H1 (cell line): ENCODE data around the gene PIGH. TPM values are rescaled to one million over a fixed set of nuclear protein-coding genes. Genes with fewer than 3 reads are reported as not detected.

Experiments
- CTCF ChIA-PET: fragments of 300-600 bp; sonication (Branson Sonifier 250); formaldehyde crosslinking; loops from one replicate; lab custom pipeline; 2021; ENCODE audit not compliant: partially characterized antibody; lab: Charles Lee
- POLR2A ChIA-PET: fragments of 300-600 bp; sonication (Branson Sonifier 250); formaldehyde crosslinking; loops from one replicate; lab custom pipeline; 2021; ENCODE audit warnings: inconsistent platforms; ENCODE audit not compliant: partially characterized antibody; lab: Charles Lee
- DNase-seq, 2 experiments: peaks; one replicate each; pipeline versions ENCODE4 v3.0.0 to v3.0.0-alpha.2; 2010 to 2022; ENCODE audit warnings: low spot score in 2 of 2, low read depth in 1 of 2, mixed read lengths in 1 of 2
- FAIRE-seq: peaks from 2 replicates; lab custom pipeline; 2011; peaks lifted over from hg19 to GRCh38; lab: Jason Lieb, UNC
- H2AFZ ChIP-seq: 2 replicates; pipeline ENCODE4 v1.8.1; 2012; ENCODE audit warnings: low read length, inconsistent platforms
- H2AK5ac ChIP-seq: 2 replicates; pipeline ENCODE4 v1.6.1; 2013; ENCODE audit warnings: low read depth, low read length
- H2BK120ac ChIP-seq: replicated peaks from 2 replicates; pipeline ENCODE3; 2013; ENCODE audit warnings: low read depth, low read length, inconsistent platforms
- H2BK12ac ChIP-seq: 2 replicates; pipeline ENCODE4 v1.6.1; 2013; ENCODE audit warnings: low read depth, low read length
- H2BK15ac ChIP-seq: 2 replicates; pipeline ENCODE4 v1.6.1; 2013; ENCODE audit warnings: low read length
- H2BK20ac ChIP-seq: 2 replicates; pipeline ENCODE4 v1.6.1; 2013; ENCODE audit warnings: low read length
- H2BK5ac ChIP-seq: 2 replicates; pipeline ENCODE4 v1.6.1; 2013; ENCODE audit warnings: low read depth, low read length
- H3K14ac ChIP-seq: 2 replicates; pipeline ENCODE4 v1.6.1; 2013; ENCODE audit warnings: inconsistent platforms; ENCODE audit not compliant: insufficient read length
- H3K18ac ChIP-seq: 2 replicates; pipeline ENCODE4 v1.6.1; 2013; ENCODE audit warnings: low read length; ENCODE audit errors: extremely low read depth
- H3K23ac ChIP-seq: 2 replicates; pipeline ENCODE4 v1.6.1; 2013; ENCODE audit warnings: inconsistent platforms; ENCODE audit not compliant: insufficient read length
- H3K23me2 ChIP-seq: 2 replicates; pipeline ENCODE4 v1.6.1; 2013; ENCODE audit warnings: low read depth, low read length
- H3K27ac ChIP-seq: 2 replicates; pipeline ENCODE4 v1.6.1; 2011; ENCODE audit warnings: low read depth, low read length, inconsistent platforms
- H3K27me3 ChIP-seq, 4 experiments: replicated peaks in 1 of 4; 1 replicate in 1 of 4; 2 replicates in 3 of 4; pipeline versions ENCODE4 v1.6.1 to v1.8.1; 2011 to 2013; ENCODE audit warnings: low read length in 3 of 4, mild to moderate bottlenecking in 3 of 4, inconsistent platforms in 2 of 4, mixed read lengths in 2 of 4, moderate library complexity in 1 of 4; ENCODE audit not compliant: control insufficient read depth in 3 of 4, insufficient read depth in 3 of 4; ENCODE audit errors: extremely low read depth in 1 of 4
- H3K36me3 ChIP-seq, 4 experiments: 2 replicates each; pipeline versions ENCODE4 v1.6.1 to v1.8.1; 2011 to 2013; ENCODE audit warnings: mild to moderate bottlenecking in 4 of 4, low read length in 3 of 4, moderate library complexity in 2 of 4, control low read depth in 1 of 4, inconsistent platforms in 1 of 4; ENCODE audit not compliant: insufficient read depth in 4 of 4, control insufficient read depth in 2 of 4
- H3K4ac ChIP-seq: replicated peaks from 2 replicates; pipeline ENCODE3; 2013; ENCODE audit warnings: low read length, low read depth, mixed read lengths, inconsistent platforms; ENCODE audit not compliant: insufficient read length
- H3K4me1 ChIP-seq, 4 experiments: replicated peaks in 1 of 4; 1 replicate in 1 of 4; 2 replicates in 3 of 4; pipeline versions ENCODE4 v1.6.1 to v1.8.1; 2011 to 2013; ENCODE audit warnings: low read length in 3 of 4, inconsistent platforms in 2 of 4, mixed read lengths in 1 of 4; ENCODE audit not compliant: insufficient read depth in 4 of 4, control insufficient read depth in 3 of 4
- H3K4me2 ChIP-seq, 2 experiments: 2 replicates each; pipeline versions ENCODE4 v1.6.1 to v1.8.1; 2011 to 2013; ENCODE audit warnings: low read depth in 2 of 2, low read length in 2 of 2, control low read depth in 1 of 2, inconsistent platforms in 1 of 2, mild to moderate bottlenecking in 1 of 2; ENCODE audit not compliant: insufficient read depth in 1 of 2
- H3K4me3 ChIP-seq, 4 experiments: fragments of 200-600, 300-600 bp in 1 of 4; sonication (generic), shearing (Covaris generic), sonication (Bioruptor Twin) in 1 of 4; 2 replicates each; pipeline versions ENCODE4 v1.5.1 to v1.8.1; 2011 to 2016; ENCODE audit warnings: low read length in 4 of 4, low read depth in 3 of 4, control low read depth in 2 of 4, inconsistent platforms in 2 of 4, mild to moderate bottlenecking in 2 of 4, mixed read lengths in 1 of 4, moderate library complexity in 1 of 4; ENCODE audit not compliant: insufficient read depth in 2 of 4; ENCODE audit errors: extremely low read depth in 1 of 4
- H3K56ac ChIP-seq: replicated peaks from 2 replicates; pipeline ENCODE3; 2013; ENCODE audit warnings: low read depth, mild to moderate bottlenecking, mixed read lengths, low read length, inconsistent platforms; ENCODE audit not compliant: insufficient read length
- H3K79me1 ChIP-seq: 2 replicates; pipeline ENCODE4 v1.6.1; 2013; ENCODE audit warnings: low read depth, low read length, control low read depth
- H3K79me2 ChIP-seq, 2 experiments: 2 replicates each; pipeline versions ENCODE4 v1.6.1 to v1.8.1; 2012 to 2013; ENCODE audit warnings: low read length in 2 of 2, mild to moderate bottlenecking in 2 of 2, inconsistent platforms in 1 of 2; ENCODE audit not compliant: insufficient read depth in 2 of 2, control insufficient read depth in 1 of 2
- H3K9ac ChIP-seq, 4 experiments: replicated peaks in 1 of 4; 1 replicate in 1 of 4; 2 replicates in 3 of 4; pipeline versions ENCODE4 v1.6.1 to v1.8.1; 2011 to 2013; ENCODE audit warnings: low read depth in 3 of 4, low read length in 3 of 4, control low read depth in 2 of 4, mild to moderate bottlenecking in 2 of 4, moderate library complexity in 2 of 4, inconsistent platforms in 1 of 4; ENCODE audit errors: extremely low read depth in 1 of 4
- H3K9me3 ChIP-seq, 2 experiments: 2 replicates each; pipeline versions ENCODE4 v1.6.1 to v1.8.1; 2012 to 2013; ENCODE audit warnings: mild to moderate bottlenecking in 2 of 2, moderate library complexity in 2 of 2, control low read depth in 1 of 2, inconsistent platforms in 1 of 2, low read depth in 1 of 2, low read length in 1 of 2, mixed read lengths in 1 of 2; ENCODE audit not compliant: insufficient read depth in 2 of 2
- H4K20me1 ChIP-seq, 2 experiments: replicated peaks in 1 of 2; 2 replicates each; pipeline versions ENCODE3 to v1.8.1; 2011 to 2013; ENCODE audit warnings: inconsistent platforms in 2 of 2, low read length in 2 of 2, mild to moderate bottlenecking in 1 of 2; ENCODE audit not compliant: insufficient read depth in 2 of 2, control insufficient read depth in 1 of 2
- H4K5ac ChIP-seq: 2 replicates; pipeline ENCODE4 v1.6.1; 2013; ENCODE audit warnings: low read length, low read depth, mixed read lengths, inconsistent platforms; ENCODE audit not compliant: insufficient read length
- H4K8ac ChIP-seq: 2 replicates; pipeline ENCODE4 v1.8.0; 2013; ENCODE audit warnings: mild to moderate bottlenecking, moderate library complexity, low read length, inconsistent platforms; ENCODE audit not compliant: insufficient read depth; ENCODE audit errors: extremely low read depth
- H4K91ac ChIP-seq: replicated peaks from 2 replicates; pipeline ENCODE3; 2013; ENCODE audit warnings: low read length, mixed read lengths, inconsistent platforms; ENCODE audit not compliant: insufficient read length
- CREB1 ChIP-seq: IDR thresholded peaks from 2 replicates; pipeline ENCODE4 v1.6.1; 2012; ENCODE audit warnings: inconsistent platforms
- CTCF ChIP-seq, 3 experiments: IDR thresholded peaks; 1 replicate in 2 of 3; 2 replicates in 1 of 3; pipeline versions ENCODE4 v1.5.1 to v1.6.1; 2011; ENCODE audit warnings: low read length in 3 of 3, mild to moderate bottlenecking in 3 of 3, inconsistent platforms in 2 of 3, low read depth in 1 of 3, moderate library complexity in 1 of 3; ENCODE audit not compliant: insufficient read depth in 1 of 3; ENCODE audit errors: control extremely low read depth in 1 of 3
- KDM1A ChIP-seq: fragments of 200-600, 300-600 bp; sonication (generic); IDR thresholded peaks from 2 replicates; pipeline ENCODE4 v1.7.1; 2016; ENCODE audit warnings: mild to moderate bottlenecking, low read length, borderline replicate concordance
- NANOG ChIP-seq: IDR thresholded peaks from 2 replicates; pipeline ENCODE4 v1.6.1; 2011; ENCODE audit warnings: low read length, low read depth, mild to moderate bottlenecking, inconsistent platforms; ENCODE audit not compliant: insufficient read depth, poor library complexity, severe bottlenecking
- NRF1 ChIP-seq: IDR thresholded peaks from 2 replicates; pipeline ENCODE4 v1.6.1; 2011; ENCODE audit warnings: mild to moderate bottlenecking, low read depth, low read length, improper control_type of control experiment
- POLR2AphosphoS5 ChIP-seq: IDR thresholded peaks from 2 replicates; pipeline ENCODE4 v1.6.1; 2011; ENCODE audit warnings: low read depth, low read length
- SIX5 ChIP-seq: IDR thresholded peaks from 2 replicates; pipeline ENCODE4 v1.6.1; 2011; ENCODE audit warnings: mild to moderate bottlenecking, low read depth, low read length
- SP1 ChIP-seq: IDR thresholded peaks from 2 replicates; pipeline ENCODE4 v1.6.1; 2011; ENCODE audit warnings: low read depth, low read length
- TAF7 ChIP-seq: optimal IDR thresholded peaks from 2 replicates; pipeline ENCODE3; 2011; ENCODE audit warnings: low read depth, mild to moderate bottlenecking, inconsistent platforms, low read length, moderate library complexity, borderline replicate concordance
- TCF12 ChIP-seq: IDR thresholded peaks from 2 replicates; pipeline ENCODE4 v1.6.1; 2011; ENCODE audit warnings: low read depth, mild to moderate bottlenecking, low read length
- TEAD4 ChIP-seq: IDR thresholded peaks from 2 replicates; pipeline ENCODE4 v1.6.1; 2012; ENCODE audit warnings: low read depth, low read length, inconsistent platforms, mixed read lengths
- WGBS, 2 experiments: shearing (Covaris generic) in 1 of 2; methylation state at CpG; one replicate each; pipeline versions ENCODE4 v1.1.6 to v1.1.7; 2013 to 2015; ENCODE audit warnings: low lambda C conversion rate in 2 of 2, mixed read lengths in 2 of 2, inconsistent platforms in 1 of 2, low coverage in 1 of 2, missing lambda C conversion rate in 1 of 2; ENCODE audit not compliant: insufficient replicate concordance in 2 of 2, insufficient coverage in 1 of 2, insufficient read length in 1 of 2; ENCODE audit errors: extremely low coverage in 1 of 2, missing lambda C conversion rate in 1 of 2; 5-methylcytosine and 5-hydroxymethylcytosine counted together
- polyA plus RNA-seq, 7 experiments: library from polyadenylated mRNA; depleted of rRNA in 3 of 7; stranded (reverse) in 5 of 7; unstranded in 2 of 7; fragments of >200 nt in 5 of 7; fragments of 200-250 nt in 2 of 7; gene quantifications; 1 replicate in 5 of 7; 2 replicates in 1 of 7; 4 replicates in 1 of 7; pipeline versions ENCODE4 v1.2.1 to v1.2.3, GENCODE V29; 2011 to 2013; ENCODE audit warnings: missing spikeins in 2 of 7, mixed read lengths in 2 of 7
- total RNA-seq: library from RNA; stranded (reverse); fragmentation: NEBNext Ultra II Directional; extraction: Animal tissue kit (Norgen Biotek cat#: 25700); gene quantifications from 2 replicates; pipeline ENCODE4 v1.2.1, GENCODE V29; 2021

Gene PIGH
- total and polyA plus RNA-seq, 2 of the 8 experiments (the other 6 are each of a cell fraction or from before 2014, with no cell fraction given), result 7.2 to 8.6 TPM

- H3K23ac ChIP-seq, result no peak overlapping the region
- H3K9ac ChIP-seq, result no peak overlapping the region
- no peaks in the 10 kb centered on the region; the same call in 1 of the 2 replicates for H3K79me1 ChIP-seq
- H3K9me3 ChIP-seq, result no peaks in the 10 kb centered on the region
- H3K79me2 ChIP-seq, result no peaks in the 10 kb centered on the region
- peaks cover 2 to 3% of the 10 kb centered on the region in 2 experiments for H4K20me1 ChIP-seq
- DNase-seq (no peak), FAIRE-seq (no peak)
- H2AK5ac ChIP-seq, result no peak overlapping the region
- H2BK5ac ChIP-seq, result no peak overlapping the region
- H3K27me3 ChIP-seq, result no peaks in the 10 kb centered on the region
- H4K5ac ChIP-seq, result no peak overlapping the region
- no peak overlapping the region for H2AFZ ChIP-seq
- POLR2A ChIA-PET, result no interaction called here
- no peak overlapping the region for H3K56ac ChIP-seq
- H3K23me2 ChIP-seq, result no peaks in the 10 kb centered on the region
- no peak overlapping the region for H3K18ac ChIP-seq
- H3K4ac ChIP-seq, result no peak overlapping the region
- H3K36me3 ChIP-seq, result peaks cover 4 to 12% (median 6%) of the 10 kb centered on the region in 4 experiments; a peak in 4 of 8 replicates
- no peak overlapping the region for H3K14ac ChIP-seq
- no peak overlapping the region for H4K8ac ChIP-seq
- CTCF ChIA-PET, result interaction anchor here (1.7 to 28.8 kb wide), 6 partner anchors 9 to 150 kb away, joined by 4 to 924 read pairs (median 157); partner anchors contain the start of genes PIGH and PLEKHH1
- no peak overlapping the region for H2BK12ac ChIP-seq
- no peaks in the 10 kb centered on the region for H3K4me1 ChIP-seq
- H3K27ac ChIP-seq, result no peak overlapping the region
- H2BK120ac ChIP-seq, result no peak overlapping the region
- H4K91ac ChIP-seq, result no peak overlapping the region
- 87% methylated on average over 15 of the region's 15 CpGs; no CpG with 5 or more reads in 1 of the 2 experiments for WGBS, 2 experiments
- no peak overlapping the region for H3K4me3 ChIP-seq
- H2BK15ac ChIP-seq, result no peak overlapping the region
- no peak overlapping the region for H2BK20ac ChIP-seq
- no peak overlapping the region for H3K4me2 ChIP-seq
- TF ChIP-seq TAF7 (no peak), TEAD4 (no peak), NRF1 (no peak), SIX5 (no peak), KDM1A (no peak), TCF12 (no peak), POLR2AphosphoS5 (no peak), CTCF (IDR thresholded peaks at IDR 0.05; ENCODE audit: control extremely low read depth in 1 of 3, insufficient read depth in 1 of 3, low read depth in 1 of 3, low read length in 3 of 3) (no peak), NANOG (no peak), SP1 (no peak), CREB1 (no peak)
These were observed 26.6 kb downstream of the PIGH start for GRCh38 chr14:67573228-67574010.
